NCI-H2107 (cell line): ENCODE data around the gene GCA.

Experiments
- DNase-seq: peaks from one replicate; lab custom pipeline; 2025; lab: John Stamatoyannopoulos, UW

The GCA gene

GRCh38 chr2:162343824-162344616, at the start of gene GCA:
Gene GCA (plus strand): TSS chr2:162344132. CDS start chr2:162344249, 117 bp downstream.
- DNase-seq: peak; percentile 91

DNA sequence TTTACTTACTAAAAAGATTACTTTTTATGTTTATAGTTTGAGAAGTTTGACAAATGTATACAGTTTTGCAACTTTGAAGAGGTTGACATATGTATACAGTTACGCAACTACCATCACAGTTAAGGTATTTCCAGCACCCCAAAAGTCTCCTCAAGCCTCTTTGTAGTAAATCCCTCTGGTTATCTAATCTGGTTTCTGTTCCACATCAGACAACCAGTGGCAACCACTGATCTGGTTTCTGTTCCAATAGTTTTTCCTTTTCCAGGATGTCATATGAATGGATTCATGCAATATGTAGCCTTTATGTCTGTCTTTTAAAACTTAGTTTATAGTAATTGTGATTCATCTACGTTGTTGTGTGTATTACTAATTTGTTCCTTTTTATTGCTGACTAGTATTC, 48.9 kb upstream of the GCA start:
- DNase-seq: no peak

DNA sequence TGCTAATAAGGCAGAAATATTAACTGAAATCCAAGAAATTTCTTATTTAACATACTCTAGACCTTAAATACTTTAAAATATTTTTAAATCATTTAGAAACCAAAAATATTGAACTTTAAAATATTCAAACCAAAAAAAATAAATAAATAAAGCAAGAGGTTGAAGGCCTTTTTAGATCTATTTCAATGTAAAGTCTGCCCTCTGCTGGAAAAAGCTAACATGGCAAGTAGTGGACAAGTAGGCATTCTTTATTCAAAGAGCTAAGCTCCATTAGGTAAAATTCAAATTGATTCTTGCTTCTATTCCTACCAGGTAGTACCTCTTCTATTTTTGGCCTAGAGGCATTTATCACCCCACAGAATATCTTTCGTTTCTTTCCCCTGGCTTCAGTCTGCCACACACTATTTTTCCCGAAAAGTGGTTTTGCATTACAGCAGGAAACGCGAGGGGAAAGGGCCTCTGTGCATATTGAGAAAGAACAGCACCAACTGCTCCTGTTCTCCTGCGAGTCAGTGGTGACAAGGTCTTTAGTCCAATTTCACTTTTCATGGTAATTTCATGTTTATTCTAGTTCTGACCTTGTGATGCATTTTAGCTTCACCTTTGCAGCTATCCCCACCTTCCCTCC, 45.9 kb upstream of the GCA start:
- DNase-seq: peak; percentile 15

GRCh38 chr2:162298669-162299335, 45.1 kb upstream of the GCA start:
- no peak for DNase-seq

GRCh38 chr2:162300266-162300665, 43.7 kb upstream of the GCA start:
- no peak for DNase-seq

DNA sequence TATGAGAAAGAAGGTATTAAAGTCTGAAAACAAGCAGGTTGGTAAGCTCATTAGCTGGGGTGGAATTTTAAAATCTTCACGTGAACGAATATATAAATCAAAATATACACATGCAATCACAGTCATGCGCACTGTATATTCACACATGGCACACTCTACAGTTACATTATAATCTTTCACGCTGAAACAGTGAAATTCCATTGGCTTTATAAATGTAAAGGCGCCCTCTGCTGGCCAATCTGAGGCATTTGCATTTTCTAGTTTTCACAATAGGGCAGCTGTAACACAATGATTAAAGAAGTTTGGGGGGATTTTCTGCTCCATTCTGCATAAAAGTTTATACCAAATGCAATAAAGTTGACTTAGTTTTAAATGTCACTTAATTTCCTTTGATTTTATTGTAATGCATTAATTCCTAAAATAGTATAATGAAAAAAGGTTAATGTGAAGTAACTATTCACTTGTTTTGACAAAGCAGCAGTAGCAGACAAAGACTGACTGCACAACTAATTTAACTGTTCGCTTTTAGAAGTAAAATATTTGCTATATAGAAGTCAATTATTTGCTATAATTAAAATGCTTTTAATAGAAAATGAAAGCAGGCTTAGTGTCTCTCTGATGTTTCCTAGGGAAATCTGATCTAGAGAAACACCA, 42.7 kb upstream of the GCA start:
- peak; percentile 36 for DNase-seq

DNA sequence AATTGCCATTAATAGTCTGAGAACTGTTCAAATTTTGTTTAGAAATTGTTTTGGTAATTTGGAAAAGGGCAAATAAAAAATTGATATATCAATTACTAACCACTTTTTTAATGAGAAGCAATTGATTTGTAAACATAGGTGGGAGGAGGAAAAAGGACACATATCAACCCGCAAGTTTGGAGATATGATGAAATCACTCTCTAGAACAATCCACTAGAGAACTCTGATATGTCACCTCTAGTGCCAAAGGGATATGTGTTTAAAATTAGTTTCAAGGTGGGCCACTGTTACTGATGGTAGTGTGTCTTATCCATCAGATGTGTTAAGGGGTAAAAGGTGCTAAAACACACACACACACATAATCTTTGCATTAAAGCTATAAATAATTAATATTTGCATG, 42.1 kb upstream of the GCA start:
- DNase-seq: no peak

DNA sequence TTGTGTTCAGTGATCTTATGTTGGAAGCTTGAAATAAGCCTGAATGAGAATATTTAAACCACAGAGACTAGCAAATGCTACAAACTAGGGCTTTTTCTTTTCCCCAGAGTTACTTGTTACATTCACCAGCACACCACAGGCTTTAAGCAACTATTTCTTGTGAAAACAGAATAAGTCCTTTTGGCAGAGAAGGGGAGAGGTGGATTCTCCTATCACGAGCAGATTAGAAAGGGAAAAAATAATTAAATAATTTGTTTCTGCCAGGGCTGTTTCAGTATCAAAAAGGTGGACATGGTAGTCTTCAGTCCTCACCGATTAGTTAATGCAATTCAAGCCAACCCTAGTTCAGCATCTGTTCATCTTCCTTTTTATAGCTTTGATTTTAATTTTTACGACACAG, 38.0 kb upstream of the GCA start:
- no peak for DNase-seq

- DNase-seq: no peak
These were observed 35.0 kb upstream of the GCA start for GRCh38 chr2:162308747-162309503.

- DNase-seq: no peak
These were observed 31.1 kb upstream of the GCA start for GRCh38 chr2:162312853-162313252.

DNA sequence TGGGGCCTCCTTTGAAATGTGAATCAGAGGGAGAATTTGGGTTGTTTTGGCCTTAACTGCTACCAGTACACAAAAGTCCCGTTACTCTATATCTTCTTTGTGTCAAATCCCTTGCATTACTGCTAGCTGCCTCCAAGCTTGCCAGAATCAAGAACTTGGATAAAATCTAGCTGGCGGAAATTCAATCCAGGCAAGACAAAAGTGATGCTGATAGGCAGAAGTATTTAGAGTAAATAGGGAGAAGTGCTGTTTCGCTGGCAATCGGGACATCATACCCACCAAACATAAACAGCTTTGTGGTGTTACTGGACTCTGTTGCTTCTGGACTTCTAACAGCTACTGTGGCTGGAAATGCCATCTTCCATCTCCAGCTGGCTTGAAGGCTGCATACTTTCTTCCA, 28.0 kb upstream of the GCA start:
- DNase-seq: no peak

GRCh38 chr2:162316590-162316989, 27.3 kb upstream of the GCA start:
- no peak for DNase-seq

- no peak for DNase-seq
These were observed 26.7 kb upstream of the GCA start for GRCh38 chr2:162317058-162317742.

DNA sequence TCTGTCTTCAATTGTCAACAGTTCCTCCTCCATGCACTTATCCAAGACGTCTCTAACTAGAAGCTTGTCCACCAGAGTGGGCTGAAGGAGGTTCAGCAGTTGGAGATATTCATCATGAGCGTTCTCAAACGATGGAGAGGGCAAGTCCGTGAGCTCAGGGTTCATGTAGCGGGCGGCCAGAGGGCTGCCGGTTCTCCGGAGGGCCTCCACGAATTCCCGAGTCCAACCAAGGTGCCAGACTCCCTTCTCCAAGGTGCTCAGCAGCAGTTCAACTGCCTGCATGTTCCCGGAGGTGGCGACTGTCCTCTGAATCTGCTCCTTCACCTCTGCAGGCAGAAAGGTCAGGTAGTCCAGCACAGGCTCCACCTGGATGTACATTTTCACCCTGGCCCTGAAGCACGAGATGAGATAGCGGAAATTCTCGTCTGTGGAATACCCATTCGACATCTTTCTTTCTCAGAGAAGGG, 26.0 kb upstream of the GCA start:
- DNase-seq: peak; percentile 39

DNA sequence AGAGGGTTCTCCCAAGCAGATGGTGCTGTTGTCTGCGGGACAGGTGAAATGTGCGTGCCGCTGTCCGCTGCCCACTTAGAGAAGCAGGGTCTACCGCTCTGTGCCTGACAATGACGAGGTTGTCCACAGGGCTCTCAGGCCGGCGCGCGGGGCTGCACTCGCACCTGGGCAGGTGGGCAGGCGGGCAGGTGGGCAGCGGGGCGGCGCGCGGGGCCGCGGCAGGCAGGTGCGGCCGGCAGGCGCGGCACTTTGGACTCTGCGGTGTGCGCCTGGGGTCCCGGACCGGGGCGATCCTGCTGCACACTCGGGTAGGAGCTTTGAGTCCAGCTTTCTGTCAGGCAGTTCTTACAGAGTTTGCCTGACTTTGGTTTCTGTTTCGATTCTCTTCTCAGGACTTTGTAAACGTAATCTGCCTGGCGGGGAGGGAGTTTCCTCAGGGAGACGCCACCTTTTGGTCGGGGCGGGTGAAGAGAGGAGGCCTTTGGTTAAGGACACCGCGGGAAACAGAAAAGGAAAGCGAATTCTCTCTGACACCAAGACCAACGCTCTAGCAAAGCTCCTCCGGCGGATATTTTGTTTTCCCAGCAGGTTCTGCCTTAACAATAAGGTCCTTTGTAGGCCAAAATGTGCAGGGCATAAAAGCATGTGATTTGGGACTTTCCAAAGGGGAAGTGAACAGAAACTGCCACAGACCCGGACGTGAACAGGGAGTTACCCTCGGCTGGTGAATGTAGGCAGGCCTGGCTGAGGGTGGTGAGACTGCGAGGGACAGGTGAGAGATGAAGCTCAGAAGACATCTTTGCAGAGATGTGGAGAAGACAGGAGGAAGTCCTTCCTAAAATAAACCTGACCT, 25.4 kb upstream of the GCA start, which contains the start of gene IFIH1:
TSS of gene IFIH1 (minus strand) at position 357 of the 853 bp plus-strand sequence. CDS start 377 bp downstream, outside the sequence.
- DNase-seq: peak; percentile 65

- no peak for DNase-seq
These were observed 22.9 kb upstream of the GCA start for GRCh38 chr2:162320864-162321517.

GRCh38 chr2:162324953-162325352, 19.0 kb upstream of the GCA start:
- DNase-seq: no peak

DNA sequence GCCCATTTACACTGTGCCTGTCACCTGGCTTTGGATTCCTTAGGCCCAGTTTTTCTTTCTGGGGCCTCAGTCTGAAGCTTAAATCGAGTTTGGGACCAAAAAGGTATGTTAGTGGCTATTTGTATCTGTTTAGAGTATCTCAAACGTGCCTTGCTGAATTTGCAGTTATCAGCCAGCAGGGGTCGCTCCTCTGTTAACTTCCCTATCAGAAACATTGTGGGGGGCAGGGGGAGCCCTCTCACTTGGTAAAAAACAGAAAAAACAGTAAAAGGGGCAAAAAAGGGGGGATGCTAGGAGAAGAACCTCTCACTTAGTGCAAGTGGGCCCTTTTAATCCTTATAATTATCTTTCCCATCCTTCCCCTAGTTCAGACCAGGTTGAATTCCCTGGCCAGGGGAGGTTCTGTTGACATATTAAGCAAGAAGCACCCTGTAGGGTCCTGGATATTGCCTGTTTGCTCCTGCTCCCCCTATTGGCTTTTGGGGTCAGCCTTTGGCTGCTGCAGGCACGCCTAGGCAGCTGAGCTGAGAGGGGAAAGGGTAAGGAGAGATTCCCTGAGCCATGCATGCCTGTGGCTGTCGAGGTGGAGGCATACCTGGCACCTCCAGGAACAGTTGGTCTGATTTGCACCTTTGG, 16.7 kb upstream of the GCA start:
- no peak for DNase-seq

DNA sequence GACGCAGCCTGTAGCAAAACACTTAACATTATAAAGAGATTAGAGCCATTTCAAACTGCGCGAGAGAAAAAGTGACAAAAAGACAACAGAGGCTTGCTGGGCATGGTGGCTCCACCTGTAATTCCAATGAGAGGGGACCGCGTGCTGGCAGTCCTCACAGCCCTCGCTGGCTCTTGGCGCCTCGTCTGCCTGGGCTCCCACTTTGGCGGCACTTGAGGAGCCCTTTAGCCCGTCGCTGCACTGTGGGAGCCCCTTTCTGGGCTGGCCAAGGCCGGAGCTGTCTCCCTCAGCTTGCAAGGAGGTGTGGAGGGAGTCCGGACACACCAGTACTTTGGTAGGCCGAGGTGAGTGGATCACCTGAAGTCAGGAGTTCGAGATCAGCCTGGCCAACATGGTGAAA, 16.1 kb upstream of the GCA start:
- no peak for DNase-seq
